SHP77 treated with DMSO at 0.1 percent for 48 hours (cell line): Measurements from ENCODE around the gene FOXN3.

ENCODE experiments used
- DNase-seq: peaks from one replicate; lab custom pipeline; 2025; lab: John Stamatoyannopoulos, UW

Gene FOXN3

DNA sequence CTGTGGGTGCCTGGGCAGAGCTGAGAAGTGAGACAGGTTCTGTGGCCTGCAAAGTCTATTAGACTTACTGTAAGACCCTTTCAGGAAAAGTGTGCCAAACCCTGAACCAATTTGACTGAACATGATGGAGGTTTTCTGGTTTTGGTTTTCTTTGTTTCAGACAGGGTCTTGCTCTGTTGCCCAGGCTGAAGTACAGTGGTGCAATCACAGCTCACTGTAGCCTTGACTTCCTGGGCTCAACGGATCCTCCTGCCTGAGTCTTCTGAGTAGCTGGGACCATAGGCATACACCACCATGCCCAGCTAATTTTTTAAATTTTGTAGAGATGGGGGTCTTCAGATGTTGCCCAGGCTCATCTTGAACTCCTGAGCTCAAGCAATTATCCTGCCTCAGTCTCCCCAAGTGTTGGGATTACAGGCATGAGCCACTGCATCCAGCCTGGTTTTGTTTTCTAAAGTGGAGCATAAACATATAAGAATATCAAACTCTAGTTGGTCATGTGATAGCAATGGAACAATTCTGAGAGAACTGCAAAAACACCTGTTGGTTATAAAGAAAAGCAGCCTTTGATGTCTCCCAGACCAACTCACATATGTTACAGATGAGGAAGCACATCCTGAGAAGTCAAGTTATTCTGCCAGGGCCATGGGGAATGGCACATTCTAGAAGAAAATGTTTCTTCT, 166.9 kb downstream of the FOXN3 start:
- no peak for DNase-seq

DNA sequence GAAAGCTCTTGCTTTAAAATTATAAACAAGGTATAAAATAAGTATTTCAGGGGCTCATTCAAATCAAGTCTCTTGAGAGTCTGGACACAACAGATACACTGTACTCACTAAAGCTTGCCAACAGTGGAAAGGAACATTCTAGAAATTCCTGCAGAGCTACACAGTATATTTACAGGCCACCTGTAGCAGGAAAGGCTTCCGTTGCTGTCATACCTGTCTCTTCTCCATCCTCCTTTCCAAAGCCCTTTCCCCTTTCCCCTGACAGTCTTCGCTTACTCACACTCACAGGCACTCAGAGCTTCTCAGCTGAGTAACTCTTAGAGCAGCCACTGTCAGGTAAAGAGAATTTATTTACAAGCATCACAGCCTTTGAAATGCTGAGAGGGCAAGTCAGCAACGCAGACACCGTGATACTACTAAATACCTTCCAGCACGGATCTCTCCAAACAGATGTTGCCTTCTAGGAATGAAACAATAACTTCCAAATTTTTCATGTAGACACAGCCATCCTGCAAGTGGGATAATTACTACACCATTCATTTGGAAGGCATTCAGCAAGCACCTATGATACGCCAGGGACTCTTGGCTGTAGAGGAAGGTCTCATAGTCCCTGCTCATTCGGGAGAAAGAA, 167.9 kb downstream of the FOXN3 start:
- DNase-seq = no peak

DNA sequence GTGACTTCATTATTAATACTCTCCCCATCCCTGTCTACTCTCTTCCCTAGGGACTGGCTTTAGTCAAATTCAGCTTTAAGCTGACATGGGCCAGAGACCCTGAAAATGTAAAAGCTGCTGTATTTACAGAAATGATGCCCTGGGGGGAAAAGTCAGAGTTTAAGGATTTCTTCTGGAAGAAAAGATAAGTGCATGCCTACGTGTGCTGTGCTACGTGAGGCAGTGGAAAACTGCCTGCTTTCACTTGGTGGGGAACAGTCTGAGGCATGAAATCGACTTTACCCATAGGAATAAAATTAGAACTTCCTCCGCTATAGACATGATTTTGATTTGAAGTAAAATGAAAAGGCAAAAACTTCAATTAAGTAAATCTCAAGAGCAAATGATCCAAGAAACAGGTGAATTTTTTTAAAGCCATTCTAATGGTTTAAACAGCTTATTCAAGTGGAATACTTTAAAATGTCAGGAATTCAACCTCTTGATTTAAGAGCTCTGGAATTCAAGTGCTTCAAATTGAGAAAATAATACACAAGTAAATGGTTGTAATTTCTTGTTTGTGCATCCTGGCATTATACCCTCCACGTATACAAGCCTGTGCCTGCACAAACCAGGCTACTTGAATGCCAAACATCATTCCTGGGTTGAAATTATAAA, 168.5 kb downstream of the FOXN3 start:
- DNase-seq = no peak

DNA sequence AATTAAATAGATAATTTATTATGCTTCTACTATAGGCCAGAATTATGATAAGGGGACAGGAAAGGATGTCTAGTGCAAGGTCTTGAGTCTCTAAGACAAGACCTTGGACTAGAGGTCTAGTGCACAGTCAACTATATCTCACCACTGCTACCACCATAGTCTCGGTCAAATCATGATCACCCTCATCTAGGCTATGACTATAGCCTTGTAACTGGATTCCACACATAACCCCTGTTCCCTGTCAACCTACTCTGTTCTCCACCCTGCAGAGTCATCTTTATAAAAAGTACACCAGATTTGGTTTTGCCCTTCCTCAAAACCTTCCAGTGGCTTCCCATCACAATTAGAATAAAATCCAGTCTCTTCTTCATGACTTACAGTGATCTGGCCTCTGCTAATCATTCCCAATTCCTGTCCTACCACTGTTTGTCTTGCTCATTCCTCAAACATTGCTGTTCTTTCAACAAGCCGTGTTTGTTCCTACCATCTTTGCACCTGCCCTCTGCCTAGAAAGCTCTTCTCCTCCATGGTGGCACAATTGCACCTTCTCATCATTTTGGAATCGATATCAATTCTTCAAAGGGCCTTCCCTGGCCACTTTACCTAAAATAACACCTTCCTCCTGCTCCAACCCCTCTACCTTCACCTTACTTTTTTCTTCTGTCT, 169.4 kb downstream of the FOXN3 start:
- peak; percentile 71 for DNase-seq

DNA sequence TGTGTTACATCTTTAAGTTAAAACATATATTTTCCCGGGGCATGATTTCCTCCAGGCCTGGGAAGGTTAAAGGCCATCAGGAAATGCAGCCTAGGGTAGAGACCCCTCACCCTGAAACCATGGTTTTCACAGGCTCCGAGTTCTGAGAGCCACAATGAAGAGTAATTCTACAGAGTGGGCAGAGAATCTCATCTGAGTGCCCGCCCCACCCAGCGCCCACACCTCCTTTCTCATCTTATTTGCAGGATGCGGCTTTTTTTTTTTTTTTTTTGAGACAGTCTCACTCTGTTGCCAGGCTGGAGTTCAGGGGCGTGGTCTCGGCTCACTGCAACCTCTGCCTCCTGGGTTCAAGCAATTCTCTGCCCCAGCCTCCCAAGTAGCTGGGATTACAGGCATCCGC, 170.7 kb downstream of the FOXN3 start:
- no peak for DNase-seq

GRCh38 chr14:89245802-89246201, 171.2 kb downstream of the FOXN3 start:
- DNase-seq = no peak

GRCh38 chr14:89244720-89245119, 172.3 kb downstream of the FOXN3 start:
- no peak for DNase-seq

GRCh38 chr14:89243741-89244140, 173.3 kb downstream of the FOXN3 start:
- no peak for DNase-seq

GRCh38 chr14:89243286-89243685, 173.7 kb downstream of the FOXN3 start:
- no peak for DNase-seq

DNA sequence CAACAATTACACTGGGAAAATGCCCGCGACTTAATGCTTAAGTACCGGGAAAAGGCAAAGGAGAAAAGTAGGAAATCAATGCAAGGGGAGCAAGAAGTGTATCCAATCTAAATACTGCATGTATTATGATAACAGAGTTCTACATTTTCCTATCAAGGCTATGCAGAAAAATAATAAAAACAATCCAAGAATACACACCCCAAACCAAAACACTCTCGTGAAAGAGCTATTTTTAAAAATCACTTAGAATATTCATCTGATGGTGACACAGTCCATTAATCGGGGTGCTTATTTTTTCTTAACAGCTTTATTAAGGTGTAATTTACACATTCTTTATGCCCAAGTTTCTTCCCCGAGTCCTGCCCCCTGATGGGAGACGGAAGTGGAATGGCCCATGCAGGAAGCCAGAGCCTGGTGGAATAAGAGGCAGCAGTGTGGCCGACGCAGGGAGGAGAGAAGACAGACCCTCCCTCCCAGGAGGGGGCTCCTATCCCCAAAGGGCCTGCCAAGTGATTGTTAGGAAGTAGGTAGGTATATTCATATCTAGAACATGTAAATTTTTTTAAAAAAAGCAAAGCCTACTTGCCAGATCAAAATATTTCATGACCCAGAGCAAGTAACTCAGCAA, 174.3 kb downstream of the FOXN3 start:
- DNase-seq = no peak

DNA sequence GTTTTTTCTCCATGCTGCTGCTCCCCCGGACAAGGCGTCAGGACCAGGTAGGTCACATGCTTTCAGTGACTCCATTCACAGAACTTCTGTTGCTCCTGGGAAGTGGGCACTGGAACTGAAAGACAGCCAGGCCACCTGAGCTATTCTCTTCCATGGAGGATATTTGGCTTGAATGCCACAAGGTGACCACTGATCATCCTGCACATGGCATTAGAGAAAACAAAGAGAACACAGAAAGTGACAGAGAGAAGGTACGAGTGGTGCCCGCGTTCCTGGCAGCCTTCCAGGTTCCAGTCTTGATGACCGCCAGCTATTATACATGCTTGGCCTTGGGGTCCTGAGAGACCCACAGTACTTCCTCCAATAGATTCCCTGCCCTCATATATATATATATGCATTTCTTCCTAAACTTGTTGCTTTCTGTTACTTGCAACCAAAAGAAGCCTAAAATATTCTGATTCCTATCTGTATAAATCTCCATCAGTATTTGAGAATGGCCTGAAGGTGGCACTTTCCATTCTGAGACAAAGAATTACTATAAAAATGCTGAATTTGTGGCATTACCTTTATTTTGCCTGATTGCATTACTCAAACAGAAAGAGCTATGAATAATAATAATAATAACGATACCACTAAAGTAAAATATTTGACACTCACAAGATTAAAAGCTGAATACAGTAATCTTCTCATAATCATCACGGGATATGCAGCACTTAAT, 174.9 kb downstream of the FOXN3 start:
- no peak for DNase-seq

- no peak for DNase-seq
Observed at GRCh38 chr14:89241257-89241656, 175.8 kb downstream of the FOXN3 start.

GRCh38 chr14:89240414-89240813, 176.6 kb downstream of the FOXN3 start:
- peak; percentile 52 for DNase-seq

DNA sequence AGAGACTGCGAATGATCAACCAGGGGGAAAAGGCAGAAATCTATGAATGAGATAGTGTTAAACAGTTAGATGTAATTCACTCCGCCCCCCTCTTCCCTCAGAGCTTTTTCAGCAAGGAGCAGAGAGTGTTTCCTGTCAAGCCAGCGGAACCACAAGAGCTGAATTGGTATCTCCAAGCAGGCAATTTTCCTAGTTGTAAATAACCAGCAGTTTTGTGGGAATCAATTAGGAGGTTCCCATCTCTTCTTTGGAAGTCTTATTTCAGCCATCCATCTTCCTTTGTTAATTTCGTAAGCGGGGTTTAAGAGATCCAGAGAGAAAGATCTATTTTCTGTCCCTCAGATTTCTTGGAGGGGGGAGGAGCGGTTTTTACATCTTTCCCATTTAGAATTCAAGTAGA, 178.0 kb downstream of the FOXN3 start:
- no peak for DNase-seq

GRCh38 chr14:89237921-89238529, 179.0 kb downstream of the FOXN3 start:
- no peak for DNase-seq

DNA sequence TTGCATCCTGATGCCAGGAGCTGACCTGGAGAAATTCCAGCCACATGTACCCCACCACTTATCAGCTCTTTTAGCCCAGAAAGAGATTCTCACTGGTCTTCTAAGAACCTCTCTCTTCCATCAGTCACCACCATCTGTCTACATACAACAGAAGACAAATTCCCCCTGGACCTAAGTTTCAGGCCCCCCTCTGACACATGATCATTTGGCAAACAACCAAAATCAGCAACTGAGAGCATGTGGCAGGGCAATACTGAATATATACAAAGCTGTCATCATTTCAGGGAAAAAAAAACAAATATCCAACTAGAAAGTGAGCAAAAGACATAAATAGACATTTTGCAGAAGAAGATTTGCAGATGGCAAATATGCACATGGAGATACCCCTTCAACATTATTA, 180.2 kb downstream of the FOXN3 start:
- no peak for DNase-seq

DNA sequence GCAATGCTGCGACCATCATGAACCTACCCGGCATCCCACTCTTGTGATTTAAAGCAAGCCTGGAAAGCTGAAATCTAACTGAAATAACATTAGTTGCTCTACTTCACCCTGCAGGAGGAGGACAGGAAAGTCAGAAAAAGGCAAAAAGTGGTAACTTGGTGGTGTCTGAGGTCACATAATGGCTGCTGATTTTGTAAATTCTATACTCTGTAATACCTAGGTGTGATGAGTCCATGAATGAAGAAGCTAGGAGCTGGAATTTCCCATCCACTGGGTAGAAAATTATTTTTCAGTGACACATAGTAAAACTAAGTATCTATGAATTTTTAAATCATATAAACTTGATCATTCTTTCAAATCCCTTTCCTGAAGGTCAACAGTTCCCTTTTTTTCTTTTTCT, 183.8 kb downstream of the FOXN3 start:
- no peak for DNase-seq

- no peak for DNase-seq
Observed at GRCh38 chr14:89232265-89233070, 184.6 kb downstream of the FOXN3 start.

- no peak for DNase-seq
Observed at GRCh38 chr14:89231426-89232113, 185.5 kb downstream of the FOXN3 start.
